Nephron progenitor cell (in vitro differentiated cells): ENCODE data around the gene DCDC2B.

ENCODE experiments used
- DNase-seq: peaks from one replicate; pipeline ENCODE4 v3.0.0; 2021
- H3K27ac Mint-ChIP-seq: 2 replicates; pipeline ENCODE4 v1.8.0; 2021; ENCODE audit warnings: mild to moderate bottlenecking, moderate library complexity, mixed read lengths
- H3K27me3 Mint-ChIP-seq: 2 replicates; pipeline ENCODE4 v1.8.0; 2021; ENCODE audit warnings: mild to moderate bottlenecking, low read depth, mixed read lengths; ENCODE audit not compliant: poor library complexity
- H3K36me3 Mint-ChIP-seq: 2 replicates; pipeline ENCODE4 v1.8.0; 2021; ENCODE audit warnings: low read depth, mixed read lengths
- H3K4me1 Mint-ChIP-seq: 2 replicates; pipeline ENCODE4 v1.8.0; 2021; ENCODE audit warnings: mixed read lengths
- H3K4me3 Mint-ChIP-seq: 2 replicates; pipeline ENCODE4 v1.8.0; 2021; ENCODE audit warnings: mild to moderate bottlenecking, moderate library complexity, mixed read lengths
- H3K9me3 Mint-ChIP-seq: 2 replicates; pipeline ENCODE4 v1.8.0; 2021; ENCODE audit warnings: mild to moderate bottlenecking, moderate library complexity, mixed read lengths
- CTCF ChIP-seq: fragments of 200-600 bp; sonication (generic); IDR thresholded peaks from 2 replicates; pipeline ENCODE4 v1.5.0; 2021; ENCODE audit warnings: antibody characterized with exemption

DCDC2B gene

GRCh38 chr1:32216566-32216965 is 7.7 kb downstream of the DCDC2B start:
- peak overlapping the region; percentile 64 for H3K27ac Mint-ChIP-seq
- H3K27me3 Mint-ChIP-seq: peaks cover 4% of the 10 kb centered on the region
- no peak for DNase-seq
- H3K4me1 Mint-ChIP-seq: peaks cover 21% of the 10 kb centered on the region
- peaks cover 19% of the 10 kb centered on the region for H3K36me3 Mint-ChIP-seq
- H3K4me3 Mint-ChIP-seq: no peak overlapping the region
- no peak for TF ChIP-seq CTCF
- H3K9me3 Mint-ChIP-seq: no peaks in the 10 kb centered on the region

- H3K4me3 Mint-ChIP-seq: no peak overlapping the region
- no peaks in the 10 kb centered on the region for H3K9me3 Mint-ChIP-seq
- peaks cover 24% of the 10 kb centered on the region for H3K36me3 Mint-ChIP-seq
- H3K27me3 Mint-ChIP-seq: no peaks in the 10 kb centered on the region
- no peak for TF ChIP-seq CTCF
- no peak for DNase-seq
- H3K4me1 Mint-ChIP-seq: peaks cover 44% of the 10 kb centered on the region
- H3K27ac Mint-ChIP-seq: no peak overlapping the region
These were observed 10.1 kb downstream of the DCDC2B start for GRCh38 chr1:32219022-32219421.

GRCh38 chr1:32220746-32221580 is 12.1 kb downstream of the DCDC2B start:
- Mint-ChIP-seq H3K9me3 (no peaks in the 10 kb centered on the region), H3K27ac (peak overlapping the region; percentile 95), H3K4me3 (peak overlapping the region; percentile 96), H3K27me3 (no peaks in the 10 kb centered on the region), H3K4me1 (peaks cover 48% of the 10 kb centered on the region), H3K36me3 (peaks cover 32% of the 10 kb centered on the region)
- no peak for DNase-seq
- TF ChIP-seq CTCF: no peak

- Mint-ChIP-seq H3K4me3 (peak overlapping the region; percentile 96), H3K4me1 (peaks cover 48% of the 10 kb centered on the region), H3K9me3 (no peaks in the 10 kb centered on the region), H3K27ac (peak overlapping the region; percentile 95), H3K36me3 (peaks cover 38% of the 10 kb centered on the region), H3K27me3 (no peaks in the 10 kb centered on the region)
- TF ChIP-seq CTCF: no peak
- no peak for DNase-seq
These were observed 12.7 kb downstream of the DCDC2B start for GRCh38 chr1:32221581-32221979.

GRCh38 chr1:32221980-32222755 is 13.3 kb downstream of the DCDC2B start, which contains the start of the genes EIF3I and TMEM234:
EIF3I (plus strand) TSS chr1:32222407; CDS start chr1:32222442, 35 bp downstream.
TMEM234 (minus strand) TSS chr1:32222353; CDS start chr1:32222322, 31 bp downstream.
- peaks cover 38% of the 10 kb centered on the region for H3K36me3 Mint-ChIP-seq
- peak within 1 kb of the TSS; percentile 95 for H3K27ac Mint-ChIP-seq
- H3K4me1 Mint-ChIP-seq: peaks cover 48% of the 10 kb centered on the region
- H3K4me3 Mint-ChIP-seq: peak within 1 kb of the TSS; percentile 96
- H3K27me3 Mint-ChIP-seq: no peaks in the 10 kb centered on the region
- DNase-seq: peak; percentile 91
- no peak for TF ChIP-seq CTCF
- no peaks in the 10 kb centered on the region for H3K9me3 Mint-ChIP-seq
